Ishikawa (cell line): ENCODE results near the gene MELTF.

Experiments used
- CEBPB ChIP-seq: IDR thresholded peaks from 2 replicates; pipeline ENCODE4 v1.6.1; 2012
- CREB1 ChIP-seq: IDR thresholded peaks from 2 replicates; pipeline ENCODE4 v1.6.1; 2012; ENCODE audit warnings: low read depth
- EGR1 ChIP-seq: IDR thresholded peaks from 2 replicates; pipeline ENCODE4 v1.6.1; 2012
- EP300 ChIP-seq: IDR thresholded peaks from 2 replicates; pipeline ENCODE4 v1.6.1; 2012; ENCODE audit warnings: borderline replicate concordance
- FOXM1 ChIP-seq: IDR thresholded peaks from 2 replicates; pipeline ENCODE4 v1.6.1; 2012; ENCODE audit warnings: low read depth, borderline replicate concordance
- MAX ChIP-seq: IDR thresholded peaks from 2 replicates; pipeline ENCODE4 v1.6.1; 2012
- NFIC ChIP-seq: IDR thresholded peaks from 2 replicates; pipeline ENCODE4 v1.6.1; 2012
- RAD21 ChIP-seq: IDR thresholded peaks from 2 replicates; pipeline ENCODE4 v1.6.1; 2012; ENCODE audit warnings: low read depth
- TAF1 ChIP-seq: IDR thresholded peaks from 2 replicates; pipeline ENCODE4 v1.6.1; 2012; ENCODE audit warnings: low read depth, mild to moderate bottlenecking
- TCF12 ChIP-seq: IDR thresholded peaks from 2 replicates; pipeline ENCODE4 v1.6.1; 2012; ENCODE audit warnings: low read depth
- TEAD4 ChIP-seq: IDR thresholded peaks from 2 replicates; pipeline ENCODE4 v1.6.1; 2012
- USF1 ChIP-seq: IDR thresholded peaks from 2 replicates; pipeline ENCODE4 v1.6.1; 2012
- YY1 ChIP-seq: IDR thresholded peaks from 2 replicates; pipeline ENCODE4 v1.6.1; 2012; ENCODE audit warnings: low read depth
- ZBTB7A ChIP-seq: IDR thresholded peaks from 2 replicates; pipeline ENCODE4 v1.6.1; 2012; ENCODE audit warnings: low read depth
- TF ChIP-seq, protein P1 (sequence below): IDR thresholded peaks from 2 replicates; pipeline ENCODE4 v1.6.1; 2012; ENCODE audit warnings: low read depth, mild to moderate bottlenecking

Gene MELTF

GRCh38 chr3:197024881-197025735, 4.5 kb downstream of the MELTF start:
- no peak for TF ChIP-seq ZBTB7A
- TF ChIP-seq, protein P1, sequence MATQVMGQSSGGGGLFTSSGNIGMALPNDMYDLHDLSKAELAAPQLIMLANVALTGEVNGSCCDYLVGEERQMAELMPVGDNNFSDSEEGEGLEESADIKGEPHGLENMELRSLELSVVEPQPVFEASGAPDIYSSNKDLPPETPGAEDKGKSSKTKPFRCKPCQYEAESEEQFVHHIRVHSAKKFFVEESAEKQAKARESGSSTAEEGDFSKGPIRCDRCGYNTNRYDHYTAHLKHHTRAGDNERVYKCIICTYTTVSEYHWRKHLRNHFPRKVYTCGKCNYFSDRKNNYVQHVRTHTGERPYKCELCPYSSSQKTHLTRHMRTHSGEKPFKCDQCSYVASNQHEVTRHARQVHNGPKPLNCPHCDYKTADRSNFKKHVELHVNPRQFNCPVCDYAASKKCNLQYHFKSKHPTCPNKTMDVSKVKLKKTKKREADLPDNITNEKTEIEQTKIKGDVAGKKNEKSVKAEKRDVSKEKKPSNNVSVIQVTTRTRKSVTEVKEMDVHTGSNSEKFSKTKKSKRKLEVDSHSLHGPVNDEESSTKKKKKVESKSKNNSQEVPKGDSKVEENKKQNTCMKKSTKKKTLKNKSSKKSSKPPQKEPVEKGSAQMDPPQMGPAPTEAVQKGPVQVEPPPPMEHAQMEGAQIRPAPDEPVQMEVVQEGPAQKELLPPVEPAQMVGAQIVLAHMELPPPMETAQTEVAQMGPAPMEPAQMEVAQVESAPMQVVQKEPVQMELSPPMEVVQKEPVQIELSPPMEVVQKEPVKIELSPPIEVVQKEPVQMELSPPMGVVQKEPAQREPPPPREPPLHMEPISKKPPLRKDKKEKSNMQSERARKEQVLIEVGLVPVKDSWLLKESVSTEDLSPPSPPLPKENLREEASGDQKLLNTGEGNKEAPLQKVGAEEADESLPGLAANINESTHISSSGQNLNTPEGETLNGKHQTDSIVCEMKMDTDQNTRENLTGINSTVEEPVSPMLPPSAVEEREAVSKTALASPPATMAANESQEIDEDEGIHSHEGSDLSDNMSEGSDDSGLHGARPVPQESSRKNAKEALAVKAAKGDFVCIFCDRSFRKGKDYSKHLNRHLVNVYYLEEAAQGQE, result no peak
- no peak for TF ChIP-seq CEBPB
- no peak for TF ChIP-seq CREB1
- TF ChIP-seq MAX, result no peak
- TF ChIP-seq EGR1, result no peak
- no peak for TF ChIP-seq TCF12
- TF ChIP-seq USF1, result no peak
- TF ChIP-seq YY1, result no peak
- no peak for TF ChIP-seq RAD21
- TF ChIP-seq NFIC, result no peak
- TF ChIP-seq TEAD4, result no peak
- TF ChIP-seq FOXM1, result no peak

DNA sequence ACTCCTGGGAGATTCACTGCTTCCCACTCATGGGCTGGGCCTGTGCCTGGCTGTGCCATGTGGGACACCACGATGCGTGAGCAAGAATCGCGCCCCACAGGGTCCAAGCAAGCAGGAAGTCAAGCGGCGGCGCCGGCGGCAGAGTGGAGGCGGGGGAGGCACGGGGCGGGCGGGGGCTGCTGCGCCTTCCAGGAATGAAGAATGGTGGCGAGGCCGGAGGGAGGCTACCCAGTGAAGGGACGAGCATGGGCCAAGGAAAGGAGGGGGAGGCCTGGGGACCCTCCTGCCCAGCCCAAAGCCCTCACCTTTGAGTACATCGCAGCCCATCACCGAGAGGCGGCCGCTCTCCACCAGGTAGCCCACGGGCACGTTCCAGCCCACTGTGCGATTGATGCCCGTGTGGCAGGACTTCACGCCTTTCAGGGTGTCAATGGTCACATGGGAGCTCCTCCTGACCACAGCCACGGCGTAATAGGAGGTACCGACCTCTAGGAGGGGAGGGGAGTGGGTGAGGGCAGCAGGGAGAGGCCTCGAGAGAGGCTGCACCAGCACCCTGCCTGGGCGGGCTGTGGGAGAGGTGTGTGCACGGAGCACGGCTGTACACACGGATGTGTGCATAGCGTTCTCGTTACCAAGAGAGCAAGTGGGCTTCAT, 5.5 kb downstream of the MELTF start:
- TF ChIP-seq NFIC, result no peak
- no peak for TF ChIP-seq TAF1
- TF ChIP-seq CEBPB, result no peak
- TF ChIP-seq EP300, result no peak
- no peak for TF ChIP-seq ZBTB7A
- TF ChIP-seq YY1, result no peak
- TF ChIP-seq CREB1, result no peak
- no peak for TF ChIP-seq FOXM1
- no peak for TF ChIP-seq MAX
- TF ChIP-seq RAD21, result no peak
- TF ChIP-seq, protein P1, result no peak
- no peak for TF ChIP-seq TCF12
- no peak for TF ChIP-seq TEAD4
- no peak for TF ChIP-seq USF1
- no peak for TF ChIP-seq EGR1

DNA sequence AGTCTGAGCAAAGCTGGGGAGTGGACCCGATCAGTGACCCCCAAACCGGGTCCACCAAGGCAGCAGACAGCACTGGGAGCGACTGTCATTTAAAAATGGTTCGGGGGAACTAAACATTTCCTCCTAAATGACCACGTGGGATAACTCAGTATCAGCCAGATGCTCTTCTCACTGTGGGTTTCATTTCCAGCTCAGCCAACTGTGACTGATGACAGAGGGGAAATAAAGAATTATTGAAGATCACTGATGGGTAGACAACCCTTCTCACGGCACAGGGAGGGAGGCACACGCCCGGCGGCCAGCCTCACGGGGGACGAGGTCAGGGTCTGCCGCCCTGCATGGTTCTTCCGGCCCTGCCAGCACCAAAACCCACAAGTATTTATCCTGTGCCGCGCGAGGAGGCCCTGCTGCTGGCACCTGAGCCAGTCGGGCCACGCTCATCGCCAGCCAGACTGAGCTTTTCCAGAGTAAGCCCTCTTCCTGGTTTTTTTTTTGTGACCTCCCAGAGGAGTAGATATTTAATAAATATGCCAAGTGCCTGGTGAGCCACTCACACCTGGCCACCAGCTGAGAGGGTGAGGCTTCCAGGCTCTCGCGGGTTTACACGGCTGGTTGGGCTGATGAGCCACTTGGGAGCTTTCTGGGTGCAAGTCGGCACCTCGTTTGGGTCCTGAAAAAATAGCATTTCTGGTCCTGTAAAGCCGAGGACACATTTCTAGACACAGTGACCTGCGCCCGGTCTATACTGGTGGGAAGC, 6.2 kb downstream of the MELTF start:
- TF ChIP-seq ZBTB7A (no peak), CEBPB (no peak), TEAD4 (peak; percentile 28; the same call in 1 of the 2 replicates), YY1 (no peak), MAX (peak; percentile 56; the same call in 1 of the 2 replicates), TCF12 (0 out of 2 replicates have a peak, but pooled peaks have one; percentile 56), FOXM1 (no peak), NFIC (no peak; the same call in 1 of the 2 replicates), CREB1 (no peak), EGR1 (no peak), TAF1 (no peak), EP300 (0 out of 2 replicates have a peak, but pooled peaks have one; percentile 9), RAD21 (no peak; the same call in 1 of the 2 replicates), USF1 (peak; percentile 18; the same call in 1 of the 2 replicates)
- TF ChIP-seq, protein P1, result no peak
